HG02798 (cell line): ENCODE measurements around the gene FAM135A.
"Not testable (repeated sequence)": the region's sequence is repeated elsewhere in the genome, so short reads cannot be mapped to it uniquely, and the experiment has no call there.

Experiments used
- ATAC-seq: cut with Tn5 transposase; IDR thresholded peaks from one replicate; pipeline ENCODE4 v1.9.1; 2021; ENCODE audit warnings: mild to moderate bottlenecking; ENCODE audit not compliant: unreplicated experiment, poor library complexity

Gene FAM135A

DNA sequence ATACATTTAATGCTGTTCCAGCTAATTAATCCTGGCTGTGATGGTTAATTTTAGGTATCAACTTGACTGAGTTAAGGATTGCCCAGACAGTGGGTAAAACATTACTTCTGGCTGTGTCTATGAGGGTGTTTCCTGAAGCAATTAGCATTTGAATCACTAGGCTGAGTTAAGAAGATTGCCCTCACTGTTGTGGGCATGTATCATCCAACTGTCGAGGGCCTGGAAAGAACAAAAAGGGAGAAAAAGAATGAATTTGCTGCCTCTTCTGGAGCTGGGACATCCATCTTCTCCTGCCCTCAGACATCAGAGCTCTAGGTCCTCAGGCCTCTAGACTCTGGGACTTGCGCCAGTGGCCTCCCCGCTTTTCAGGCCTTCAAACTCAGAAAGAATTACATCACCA is 187.7 kb downstream of the FAM135A start:
- ATAC-seq = no peak

DNA sequence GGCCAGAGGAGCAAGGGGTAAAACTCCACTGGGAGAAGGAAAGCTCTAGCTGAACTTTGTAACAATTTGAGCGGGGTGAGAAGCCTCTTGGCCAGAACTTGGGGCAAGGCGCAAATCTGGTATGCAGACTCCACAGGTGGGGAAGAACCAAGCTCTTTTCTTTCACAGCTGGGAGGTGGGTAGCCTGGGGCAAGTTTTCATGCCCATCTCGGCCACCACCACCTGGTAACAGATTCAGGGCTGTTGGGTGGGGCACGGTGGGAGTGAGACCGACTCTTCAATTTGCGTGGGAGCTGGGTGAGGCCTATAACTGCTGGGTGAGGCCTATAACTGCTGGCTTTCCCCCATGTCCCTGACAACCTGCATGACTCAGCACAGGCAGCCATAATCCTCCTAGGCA is 190.9 kb downstream of the FAM135A start:
- no peak for ATAC-seq

DNA sequence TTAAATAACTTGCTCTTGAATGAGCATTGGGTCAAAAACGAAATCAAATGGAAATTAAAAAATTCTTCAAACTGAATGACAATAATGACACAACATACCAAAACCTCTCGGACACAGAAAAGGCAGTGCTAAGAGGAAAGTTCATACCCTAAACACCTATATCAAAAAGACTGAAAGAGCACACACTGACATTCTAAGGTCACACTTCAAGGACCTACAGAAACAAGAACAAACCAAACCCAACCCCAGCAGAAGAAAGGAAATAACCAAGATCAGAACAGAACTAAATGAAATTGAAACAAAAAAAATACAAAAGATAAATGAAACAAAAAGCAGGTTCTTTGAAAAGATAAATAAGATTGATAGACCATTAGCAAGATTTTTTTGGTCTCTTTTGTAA is 194.1 kb downstream of the FAM135A start:
- not testable (repeated sequence) for ATAC-seq

- not testable (repeated sequence) for ATAC-seq
These were observed 195.9 kb downstream of the FAM135A start for GRCh38 chr6:70609181-70609580.
